ENCODE measurements around the gene MYO15B. TPM values are rescaled to one million over a fixed set of nuclear protein-coding genes. Genes with fewer than 3 reads are reported as not detected.

MYO15B gene
- total RNA-seq, 2 experiments from 2014 or later = 120 to 125 TPM

DNA sequence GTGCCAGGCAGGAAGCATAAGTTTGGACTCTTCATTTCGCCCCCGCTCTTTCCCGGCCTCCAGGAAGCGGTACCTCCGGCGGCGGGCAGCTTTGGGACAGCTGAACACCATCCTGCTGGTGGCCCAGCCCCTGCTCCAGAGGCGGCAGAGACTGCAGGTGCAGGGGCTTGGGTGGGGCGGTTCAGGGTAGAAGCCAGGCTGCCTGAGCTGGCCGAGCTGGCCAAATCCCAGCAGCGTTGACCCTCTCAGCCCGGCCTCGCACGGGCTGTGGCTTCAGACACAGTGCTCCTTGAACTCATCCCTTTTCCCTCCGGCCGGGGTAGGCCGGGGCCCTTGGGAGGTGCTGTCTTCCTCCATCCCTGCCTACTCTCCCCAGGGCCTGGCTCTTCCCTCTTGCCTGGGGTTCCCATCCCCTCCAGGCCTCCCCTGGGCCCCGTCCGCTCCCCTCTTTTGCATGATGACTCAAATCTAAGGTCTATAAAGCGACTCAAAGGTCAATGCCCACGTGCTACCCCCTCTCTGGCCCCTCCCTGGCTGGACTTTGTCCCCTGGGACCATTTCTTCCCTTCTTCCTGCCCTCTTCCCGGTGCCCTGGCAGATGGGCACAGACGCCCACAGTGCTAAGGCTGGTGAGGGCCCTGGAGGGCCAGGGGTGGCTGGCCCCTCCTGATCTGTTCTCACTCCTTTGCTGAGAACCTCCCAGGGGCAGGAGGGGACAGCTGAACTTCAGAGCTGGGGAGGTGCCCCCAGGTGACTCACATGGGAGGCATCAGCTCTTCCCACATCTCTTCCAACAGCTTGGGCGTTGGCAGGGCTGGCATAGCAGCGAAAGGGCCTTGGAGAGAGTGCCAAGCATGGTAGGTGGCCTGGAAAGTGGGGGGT, 22.7 kb downstream of the MYO15B start:
- Mint-ChIP-seq H3K27ac (peak overlapping the region; percentile 10), H3K9me3 (no peaks in the 10 kb centered on the region), H3K27me3 (no peaks in the 10 kb centered on the region), H3K4me3 (no peak overlapping the region), H3K4me1 (peaks cover 4% of the 10 kb centered on the region), H3K36me3 (no peaks in the 10 kb centered on the region)
- POLR2A ChIA-PET = no interaction called here
- ATAC-seq (ENCODE audit: low read depth) = no peak
- no peak for DNase-seq

DNA sequence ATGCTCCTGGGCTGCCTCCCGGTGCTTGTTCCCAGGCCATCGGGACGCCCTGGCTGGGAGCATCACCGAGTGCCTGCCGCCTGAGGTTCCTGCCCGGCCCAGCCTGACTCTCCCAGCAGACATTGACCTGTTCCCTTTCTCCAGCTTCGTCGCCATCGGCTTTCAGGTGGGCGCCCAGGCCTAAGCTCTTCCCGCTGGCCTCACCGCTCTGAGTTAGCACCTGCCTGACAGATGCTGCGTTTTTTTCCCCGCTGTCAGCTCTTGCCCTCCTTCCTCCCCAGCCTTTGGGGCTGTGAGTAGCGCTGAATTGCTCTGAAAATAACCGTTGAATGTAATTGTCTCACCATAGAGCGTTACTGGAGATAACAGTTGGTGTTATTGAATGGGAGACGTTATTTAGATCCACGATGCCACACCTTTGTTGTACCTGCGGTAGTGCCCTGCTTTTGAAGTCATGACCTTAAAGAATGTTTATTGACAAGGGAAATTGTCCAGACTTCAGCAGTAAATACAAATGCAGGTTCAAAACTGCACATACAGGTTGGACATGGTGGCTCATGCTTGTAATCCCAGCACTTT, 24.3 kb downstream of the MYO15B start:
- no peak overlapping the region for H3K4me3 Mint-ChIP-seq
- POLR2A ChIA-PET = no interaction called here
- H3K27me3 Mint-ChIP-seq = no peaks in the 10 kb centered on the region
- DNase-seq (no peak), ATAC-seq (ENCODE audit: low read depth) (no peak)
- H3K27ac Mint-ChIP-seq = no peak overlapping the region
- peaks cover 2% of the 10 kb centered on the region for H3K4me1 Mint-ChIP-seq
- H3K9me3 Mint-ChIP-seq = no peaks in the 10 kb centered on the region
- no peaks in the 10 kb centered on the region for H3K36me3 Mint-ChIP-seq

DNA sequence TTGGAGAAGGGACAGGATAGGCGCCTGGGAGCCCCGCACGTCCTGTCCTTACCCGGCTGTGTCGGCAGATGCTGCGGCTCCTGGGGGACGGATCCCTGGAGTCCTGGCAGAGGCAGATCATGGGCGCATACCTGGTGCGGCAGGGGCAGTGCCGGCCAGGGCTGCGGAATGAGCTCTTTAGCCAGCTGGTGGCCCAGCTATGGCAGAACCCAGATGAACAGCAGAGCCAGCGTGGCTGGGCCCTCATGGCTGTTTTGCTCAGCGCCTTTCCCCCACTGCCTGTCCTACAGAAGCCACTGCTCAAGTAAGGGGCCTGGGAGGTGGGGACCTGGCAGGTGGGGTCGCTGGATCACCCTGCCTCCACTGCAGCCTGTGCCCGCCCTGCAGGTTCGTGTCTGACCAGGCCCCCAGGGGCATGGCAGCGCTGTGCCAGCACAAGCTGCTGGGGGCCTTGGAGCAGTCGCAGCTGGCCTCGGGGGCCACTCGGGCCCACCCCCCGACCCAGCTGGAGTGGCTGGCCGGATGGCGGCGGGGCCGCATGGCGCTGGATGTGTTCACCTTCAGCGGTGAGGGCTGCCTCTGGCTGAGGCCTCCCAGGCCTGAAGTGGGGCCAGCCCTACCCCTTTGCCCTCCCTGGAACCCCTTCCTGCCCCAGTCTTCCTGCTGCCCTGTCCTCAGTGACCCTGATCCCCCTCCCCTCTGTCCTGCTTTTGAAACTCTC, 25.5 kb downstream of the MYO15B start:
- POLR2A ChIA-PET = no interaction called here
- Mint-ChIP-seq H3K9me3 (no peaks in the 10 kb centered on the region), H3K36me3 (no peaks in the 10 kb centered on the region), H3K27ac (no peak overlapping the region), H3K4me1 (no peaks in the 10 kb centered on the region), H3K4me3 (no peak overlapping the region), H3K27me3 (no peaks in the 10 kb centered on the region)
- DNase-seq (no peak), ATAC-seq (ENCODE audit: low read depth) (no peak)

DNA sequence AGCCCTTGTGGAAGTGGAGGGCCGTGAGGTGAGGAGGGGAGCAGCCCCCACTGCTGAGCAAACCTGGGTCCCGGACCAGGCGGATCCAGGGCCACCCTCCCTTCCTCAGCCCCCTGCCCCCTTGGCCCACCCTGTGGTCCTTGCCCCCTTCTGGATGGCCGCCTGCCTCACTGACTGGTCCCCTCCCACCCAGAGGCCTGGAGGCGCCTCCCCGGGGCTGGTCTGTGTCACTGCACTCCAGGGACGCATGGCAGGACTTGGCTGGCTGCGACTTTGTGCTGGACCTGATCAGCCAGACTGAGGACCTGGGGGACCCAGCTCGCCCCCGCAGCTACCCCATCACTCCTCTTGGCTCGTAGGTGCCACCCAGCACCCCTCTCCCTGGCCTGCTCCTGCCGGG, 26.4 kb downstream of the MYO15B start:
- Mint-ChIP-seq H3K36me3 (no peaks in the 10 kb centered on the region), H3K4me3 (no peak overlapping the region), H3K27ac (no peak overlapping the region), H3K9me3 (no peaks in the 10 kb centered on the region), H3K4me1 (no peaks in the 10 kb centered on the region), H3K27me3 (no peaks in the 10 kb centered on the region)
- no peak for ATAC-seq (ENCODE audit: low read depth)
- POLR2A ChIA-PET = no interaction called here
- DNase-seq = no peak

DNA sequence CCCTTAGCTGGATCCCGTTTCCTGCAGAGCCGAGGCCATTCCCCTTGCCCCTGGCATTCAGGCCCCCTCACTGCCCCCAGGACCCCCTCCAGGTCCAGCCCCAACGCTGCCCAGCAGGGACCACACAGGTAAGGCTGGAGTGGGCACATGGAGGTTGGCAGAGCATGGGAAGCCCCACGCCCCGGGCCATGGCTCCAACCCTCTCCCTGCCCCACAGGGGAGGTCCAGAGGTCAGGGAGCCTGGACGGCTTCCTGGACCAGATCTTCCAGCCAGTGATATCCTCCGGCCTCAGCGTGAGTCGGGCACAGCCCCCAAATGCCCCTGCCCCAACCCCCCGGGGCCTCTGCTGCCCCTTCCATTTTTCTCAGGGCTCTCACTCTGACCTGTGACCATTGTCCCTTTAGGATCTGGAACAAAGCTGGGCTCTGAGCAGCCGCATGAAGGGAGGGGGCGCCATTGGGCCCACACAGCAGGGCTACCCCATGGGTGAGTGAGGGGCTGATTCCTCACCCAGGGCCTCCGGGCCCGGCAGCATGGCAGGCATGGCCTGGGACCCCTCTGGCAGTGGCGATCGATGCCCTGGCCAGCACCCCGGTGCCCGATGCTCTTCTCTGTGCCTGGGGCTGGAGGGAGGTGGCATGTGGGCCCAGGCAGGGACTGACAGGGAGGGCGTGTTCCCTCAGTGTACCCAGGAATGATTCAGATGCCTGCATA, 27.1 kb downstream of the MYO15B start:
- H3K36me3 Mint-ChIP-seq = no peaks in the 10 kb centered on the region
- H3K27ac Mint-ChIP-seq = no peak overlapping the region
- H3K4me3 Mint-ChIP-seq = no peak overlapping the region
- DNase-seq (no peak), ATAC-seq (ENCODE audit: low read depth) (no peak)
- no peaks in the 10 kb centered on the region for H3K27me3 Mint-ChIP-seq
- POLR2A ChIA-PET = no interaction called here
- H3K9me3 Mint-ChIP-seq = no peaks in the 10 kb centered on the region
- no peaks in the 10 kb centered on the region for H3K4me1 Mint-ChIP-seq

DNA sequence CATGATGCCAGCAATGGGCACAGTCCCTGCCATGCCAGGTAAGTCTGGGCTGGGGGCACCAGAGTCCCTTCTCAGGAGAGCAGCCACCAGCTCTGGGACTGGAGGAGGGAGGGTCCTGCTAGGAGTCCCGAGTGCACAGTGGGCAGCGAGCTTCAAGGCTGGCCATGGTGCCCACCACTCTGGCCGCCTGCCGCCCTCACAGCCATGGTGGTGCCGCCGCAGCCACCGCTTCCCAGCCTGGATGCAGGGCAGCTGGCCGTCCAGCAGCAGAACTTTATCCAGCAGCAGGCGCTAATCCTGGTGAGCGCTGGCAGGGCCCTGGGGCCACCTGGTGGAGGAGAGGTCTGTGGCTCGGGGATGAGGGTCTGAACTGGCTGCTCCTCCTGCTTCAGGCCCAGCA, 27.7 kb downstream of the MYO15B start:
- H3K4me3 Mint-ChIP-seq = no peak overlapping the region
- POLR2A ChIA-PET = no interaction called here
- H3K27me3 Mint-ChIP-seq = no peaks in the 10 kb centered on the region
- DNase-seq (no peak), ATAC-seq (ENCODE audit: low read depth) (no peak)
- no peaks in the 10 kb centered on the region for H3K36me3 Mint-ChIP-seq
- no peaks in the 10 kb centered on the region for H3K9me3 Mint-ChIP-seq
- H3K27ac Mint-ChIP-seq = no peak overlapping the region
- no peaks in the 10 kb centered on the region for H3K4me1 Mint-ChIP-seq

DNA sequence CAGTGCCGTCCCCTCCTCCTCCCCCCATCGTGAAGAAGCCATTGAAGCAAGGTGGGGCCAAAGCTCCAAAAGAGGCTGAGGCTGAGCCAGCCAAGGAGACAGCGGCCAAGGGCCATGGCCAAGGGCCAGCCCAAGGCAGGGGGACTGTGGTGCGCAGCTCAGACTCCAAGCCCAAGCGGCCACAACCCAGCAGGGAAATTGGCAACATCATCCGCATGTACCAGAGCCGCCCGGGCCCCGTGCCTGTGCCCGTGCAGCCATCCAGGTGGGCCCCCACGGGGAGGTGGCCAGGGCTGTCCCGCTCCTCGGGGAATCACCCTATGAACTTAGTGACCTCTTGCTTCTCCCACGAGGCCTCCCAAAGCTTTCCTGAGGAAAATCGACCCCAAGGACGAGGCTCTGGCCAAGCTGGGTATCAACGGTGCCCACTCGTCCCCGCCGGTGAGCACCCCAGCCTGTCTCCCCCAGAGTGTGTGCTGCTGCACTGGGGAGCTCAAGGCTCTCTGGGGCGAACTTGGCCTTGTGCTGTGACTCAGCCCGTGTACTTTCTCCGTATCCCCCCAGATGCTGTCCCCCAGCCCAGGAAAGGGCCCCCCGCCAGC, 29.0 kb downstream of the MYO15B start:
- no peak for DNase-seq
- no peak for ATAC-seq (ENCODE audit: low read depth)
- no peaks in the 10 kb centered on the region for H3K9me3 Mint-ChIP-seq
- no peaks in the 10 kb centered on the region for H3K4me1 Mint-ChIP-seq
- H3K36me3 Mint-ChIP-seq = no peaks in the 10 kb centered on the region
- H3K27me3 Mint-ChIP-seq = no peaks in the 10 kb centered on the region
- no peak overlapping the region for H3K27ac Mint-ChIP-seq
- no peak overlapping the region for H3K4me3 Mint-ChIP-seq
- POLR2A ChIA-PET = interaction anchor here (0.6 kb wide), 1 partner anchor 28 kb away, joined by 5 read pairs; no protein-coding TSS in a partner anchor

DNA sequence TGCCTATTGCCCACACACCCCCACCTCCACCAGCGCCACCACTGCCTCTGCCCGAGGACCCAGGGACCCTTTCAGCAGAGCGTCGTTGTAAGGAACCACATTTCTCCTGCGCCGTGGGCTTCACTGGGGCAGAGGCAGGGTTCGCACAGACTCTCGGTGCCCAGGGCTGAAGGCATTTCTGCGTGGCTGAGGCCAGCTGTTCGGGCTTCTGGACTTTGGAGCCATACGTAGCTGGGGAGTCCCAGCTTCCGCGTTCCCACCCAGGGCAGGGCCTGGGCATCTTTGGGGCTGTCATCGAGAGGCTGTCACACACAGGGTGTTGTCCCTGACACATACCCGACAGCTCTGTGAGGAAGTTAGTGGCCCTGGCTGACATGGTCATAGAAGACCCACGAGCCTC, 29.6 kb downstream of the MYO15B start:
- POLR2A ChIA-PET = no interaction called here
- Mint-ChIP-seq H3K27me3 (no peaks in the 10 kb centered on the region), H3K4me3 (no peak overlapping the region), H3K36me3 (no peaks in the 10 kb centered on the region), H3K4me1 (no peaks in the 10 kb centered on the region), H3K9me3 (no peaks in the 10 kb centered on the region), H3K27ac (no peak overlapping the region)
- ATAC-seq (ENCODE audit: low read depth) (no peak), DNase-seq (no peak)

DNA sequence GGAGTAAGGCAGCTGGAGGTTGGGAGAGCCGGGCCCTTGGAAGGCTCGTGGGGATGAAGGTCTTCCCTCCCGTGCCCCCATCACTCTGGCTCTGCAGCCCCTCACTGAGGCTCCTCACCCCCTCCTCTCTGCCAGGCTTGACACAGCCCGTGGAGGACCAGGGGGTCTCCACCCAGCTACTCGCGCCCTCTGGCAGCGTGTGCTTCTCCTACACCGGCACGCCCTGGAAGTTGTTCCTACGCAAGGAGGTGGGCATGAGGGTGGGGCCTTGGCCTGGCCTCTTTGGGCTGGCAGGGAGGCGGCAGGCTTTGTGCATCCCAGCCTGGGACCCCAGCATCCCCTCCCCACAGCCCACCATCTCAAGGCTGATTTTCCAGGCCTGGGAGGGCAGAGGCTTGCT, 30.1 kb downstream of the MYO15B start:
- H3K27me3 Mint-ChIP-seq = no peaks in the 10 kb centered on the region
- no peaks in the 10 kb centered on the region for H3K36me3 Mint-ChIP-seq
- POLR2A ChIA-PET = no interaction called here
- DNase-seq = no peak
- H3K9me3 Mint-ChIP-seq = no peaks in the 10 kb centered on the region
- H3K4me3 Mint-ChIP-seq = no peak overlapping the region
- ATAC-seq (ENCODE audit: low read depth) = no peak
- peaks cover under 1% of the 10 kb centered on the region for H3K4me1 Mint-ChIP-seq
- H3K27ac Mint-ChIP-seq = no peak overlapping the region

DNA sequence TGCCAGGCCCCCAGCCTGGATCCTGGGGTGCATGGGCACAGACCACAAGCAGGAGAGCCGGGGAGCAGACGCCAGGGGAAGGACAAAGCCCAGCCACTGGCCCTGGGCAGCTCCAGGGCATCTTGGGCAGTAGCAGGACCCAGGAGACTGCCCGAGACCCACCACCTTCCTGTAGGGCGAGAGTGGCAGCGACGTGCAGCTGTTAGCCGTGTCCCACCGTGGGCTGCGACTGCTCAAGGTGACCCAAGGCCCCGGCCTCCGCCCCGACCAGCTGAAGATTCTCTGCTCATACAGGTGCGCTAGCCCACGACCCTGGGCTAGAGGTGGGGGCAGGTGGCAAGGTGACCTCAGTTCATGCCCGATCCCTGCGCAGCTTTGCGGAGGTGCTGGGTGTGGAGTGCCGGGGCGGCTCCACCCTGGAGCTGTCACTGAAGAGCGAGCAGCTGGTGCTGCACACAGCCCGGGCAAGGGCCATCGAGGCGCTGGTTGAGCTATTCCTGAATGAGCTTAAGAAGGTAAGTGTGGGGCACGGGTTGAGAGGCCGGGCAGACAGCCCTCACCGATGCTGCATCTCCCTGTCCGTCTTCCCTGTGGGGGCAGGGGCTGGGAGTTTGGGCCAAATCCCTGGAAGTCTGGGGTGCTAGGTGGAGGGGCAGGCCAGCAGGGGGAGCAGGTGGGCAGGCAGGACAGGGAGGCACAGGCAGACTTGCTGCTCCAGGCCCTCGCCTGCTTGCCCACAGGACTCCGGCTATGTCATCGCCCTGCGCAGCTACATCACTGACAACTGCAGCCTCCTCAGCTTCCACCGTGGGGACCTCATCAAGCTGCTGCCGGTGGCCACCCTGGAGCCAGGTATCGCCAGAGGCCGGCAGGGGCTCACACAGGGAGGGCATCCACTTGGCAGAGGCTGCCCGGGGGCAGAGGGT, 32.2 kb downstream of the MYO15B start:
- DNase-seq (peak; percentile 57), ATAC-seq (ENCODE audit: low read depth) (peak; percentile 28)
- Mint-ChIP-seq H3K27ac (no peak overlapping the region), H3K4me3 (no peak overlapping the region), H3K4me1 (peaks cover 2% of the 10 kb centered on the region), H3K36me3 (no peaks in the 10 kb centered on the region), H3K27me3 (no peaks in the 10 kb centered on the region), H3K9me3 (no peaks in the 10 kb centered on the region)
- POLR2A ChIA-PET = interaction anchor here (0.7 kb wide), 1 partner anchor 11 kb away, joined by 3 read pairs; no protein-coding TSS in a partner anchor

DNA sequence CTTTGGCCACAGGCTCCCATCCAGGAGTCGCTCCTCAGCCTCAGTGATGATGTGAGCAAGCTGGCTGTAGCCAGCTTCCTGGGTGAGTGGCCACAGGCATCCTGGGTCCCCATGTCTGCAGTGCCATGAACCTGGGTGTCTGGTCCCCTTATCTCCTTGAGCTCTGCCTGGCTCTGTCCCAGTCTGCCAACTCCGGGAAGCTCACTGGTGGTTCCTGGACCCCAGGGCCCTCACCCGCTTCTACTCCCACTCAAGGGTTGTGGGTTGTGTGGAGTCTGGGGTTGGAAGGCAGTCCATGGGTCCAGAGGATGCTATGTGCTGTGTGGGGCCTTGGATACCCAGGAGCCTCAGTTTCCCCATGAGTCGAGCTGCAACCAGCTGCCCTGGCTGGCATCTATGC, 33.9 kb downstream of the MYO15B start:
- DNase-seq (no peak), ATAC-seq (ENCODE audit: low read depth) (no peak)
- POLR2A ChIA-PET = interaction anchor here (0.6 kb wide), 1 partner anchor 32 kb away, joined by 3 read pairs; no protein-coding TSS in a partner anchor
- Mint-ChIP-seq H3K36me3 (no peaks in the 10 kb centered on the region), H3K4me1 (peaks cover 2% of the 10 kb centered on the region), H3K4me3 (no peak overlapping the region), H3K9me3 (no peaks in the 10 kb centered on the region), H3K27me3 (no peaks in the 10 kb centered on the region), H3K27ac (no peak overlapping the region)

DNA sequence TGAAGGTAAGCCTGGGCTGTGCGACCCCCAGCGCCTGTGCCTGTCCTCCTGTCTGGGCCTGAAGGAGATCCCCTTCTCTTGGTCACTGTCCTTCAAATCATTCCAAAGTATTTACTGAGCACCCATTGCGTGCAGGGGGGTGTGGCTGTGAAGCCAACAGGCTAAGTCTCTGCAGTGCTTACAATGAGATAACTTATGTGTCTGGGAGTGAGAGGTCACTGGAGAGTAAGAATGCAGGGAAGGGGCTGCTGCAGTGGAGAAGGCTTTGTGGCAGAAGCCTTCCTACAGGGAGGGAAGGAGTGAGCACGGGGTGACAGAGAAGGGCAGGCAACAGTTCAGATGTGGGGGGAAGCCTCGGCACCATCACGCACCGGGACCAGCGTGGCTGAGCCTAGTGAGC, 34.5 kb downstream of the MYO15B start:
- Mint-ChIP-seq H3K4me3 (no peak overlapping the region), H3K27me3 (no peaks in the 10 kb centered on the region), H3K27ac (no peak overlapping the region), H3K9me3 (no peaks in the 10 kb centered on the region), H3K36me3 (no peaks in the 10 kb centered on the region), H3K4me1 (peaks cover 2% of the 10 kb centered on the region)
- POLR2A ChIA-PET = no interaction called here
- no peak for ATAC-seq (ENCODE audit: low read depth)
- no peak for DNase-seq
